Neural cell (in vitro differentiated cells): ENCODE measurements around the gene NCKAP5. TPM values are rescaled to one million over a fixed set of nuclear protein-coding genes. Genes with fewer than 3 reads are reported as not detected.

Source experiments
- H2AFZ ChIP-seq: fragments of 200-600, 300-800 bp; sonication (generic), shearing (Covaris generic); 2 replicates; pipeline ENCODE4 v1.6.0; 2014; ENCODE audit warnings: low read depth, mild to moderate bottlenecking, antibody characterized with exemption, low read length, moderate library complexity
- H3F3A ChIP-seq: fragments of 200-600 bp; shearing (Covaris generic); 2 replicates; pipeline ENCODE4 v1.6.1; 2016; ENCODE audit warnings: mild to moderate bottlenecking, moderate library complexity, mixed read lengths, antibody characterized with exemption, low read length; ENCODE audit not compliant: insufficient read depth, poor library complexity, severe bottlenecking
- H3K27ac ChIP-seq: fragments of 200-600, 300-800 bp; sonication (generic), shearing (Covaris generic); 2 replicates; pipeline ENCODE4 v1.5.1; 2014; ENCODE audit warnings: mild to moderate bottlenecking, low read length, moderate library complexity
- H3K27me3 ChIP-seq: fragments of 300-800, 200-600 bp; sonication (generic), shearing (Covaris generic); 2 replicates; pipeline ENCODE4 v1.6.0; 2014; ENCODE audit warnings: mild to moderate bottlenecking, low read depth, low read length, moderate library complexity; ENCODE audit not compliant: insufficient read depth
- H3K36me3 ChIP-seq: fragments of 300-800, 200-600 bp; sonication (generic), shearing (Covaris generic); 2 replicates; pipeline ENCODE4 v1.5.1; 2014; ENCODE audit warnings: mild to moderate bottlenecking, antibody characterized with exemption, low read length, moderate library complexity; ENCODE audit not compliant: insufficient read depth
- H3K4me2 ChIP-seq: fragments of 300-800, 200-600 bp; sonication (generic), shearing (Covaris generic); 2 replicates; pipeline ENCODE4 v1.6.0; 2014; ENCODE audit warnings: mild to moderate bottlenecking, low read length
- H3K4me3 ChIP-seq: fragments of 300-800, 200-600 bp; sonication (generic), shearing (Covaris generic); 2 replicates; pipeline ENCODE4 v1.5.1; 2014; ENCODE audit warnings: mild to moderate bottlenecking, low read length, moderate library complexity
- H3K79me2 ChIP-seq: fragments of 200-600 bp; shearing (Covaris generic); replicated peaks from 2 replicates; pipeline ENCODE4 v1.6.0; 2014; ENCODE audit warnings: mild to moderate bottlenecking, low read length, moderate library complexity; ENCODE audit not compliant: insufficient read depth
- H3K9ac ChIP-seq: fragments of 300-800, 200-600 bp; sonication (generic), shearing (Covaris generic); 2 replicates; pipeline ENCODE4 v1.6.1; 2016; ENCODE audit warnings: mild to moderate bottlenecking, low read length, mixed read lengths
- H3K9me2 ChIP-seq: fragments of 200-600 bp; shearing (Covaris generic); 2 replicates; pipeline ENCODE4 v1.6.1; 2016; ENCODE audit warnings: mild to moderate bottlenecking, low read length, mixed read lengths; ENCODE audit not compliant: insufficient read depth
- H3K9me3 ChIP-seq: fragments of 200-600, 300-800 bp; sonication (generic), shearing (Covaris generic); 2 replicates; pipeline ENCODE4 v1.6.1; 2016; ENCODE audit warnings: mild to moderate bottlenecking, mixed run types, low read length, moderate library complexity, mixed read lengths
- H4K20me1 ChIP-seq: fragments of 200-600 bp; shearing (Covaris generic); 2 replicates; pipeline ENCODE4 v1.6.1; 2016; ENCODE audit warnings: mild to moderate bottlenecking, mixed run types; ENCODE audit not compliant: insufficient read depth
- EP300 ChIP-seq: fragments of 450-650 bp; conservative IDR thresholded peaks from 2 replicates; pipeline ENCODE4 v1.6.1; 2014; ENCODE audit warnings: antibody characterized with exemption, mild to moderate bottlenecking, moderate library complexity; ENCODE audit not compliant: poor library complexity, severe bottlenecking
- EZH2 ChIP-seq: fragments of 200-600, 300-800 bp; shearing (Covaris generic), sonication (generic); IDR thresholded peaks from 2 replicates; pipeline ENCODE4 v1.6.1; 2014; ENCODE audit warnings: antibody characterized with exemption, low read length, borderline replicate concordance, mild to moderate bottlenecking; ENCODE audit not compliant: insufficient read depth, poor library complexity, severe bottlenecking
- MXI1 ChIP-seq: fragments of 450-650 bp; conservative IDR thresholded peaks from 2 replicates; pipeline ENCODE4 v1.6.1; 2014; ENCODE audit warnings: antibody characterized with exemption, mild to moderate bottlenecking; ENCODE audit not compliant: poor library complexity, severe bottlenecking
- POLR2AphosphoS5 ChIP-seq: IDR thresholded peaks from 2 replicates; pipeline ENCODE4 v1.6.1; 2012
- RAD21 ChIP-seq: fragments of 450-650 bp; conservative IDR thresholded peaks from 2 replicates; pipeline ENCODE4 v1.6.1; 2014; ENCODE audit warnings: antibody characterized with exemption, mild to moderate bottlenecking, moderate library complexity
- SMC3 ChIP-seq: fragments of 450-650 bp; conservative IDR thresholded peaks from 2 replicates; pipeline ENCODE4 v1.6.1; 2014; ENCODE audit warnings: antibody characterized with exemption, mild to moderate bottlenecking, moderate library complexity; ENCODE audit not compliant: poor library complexity
- TAF1 ChIP-seq: IDR thresholded peaks from 2 replicates; pipeline ENCODE4 v1.6.1; 2012; ENCODE audit warnings: low read depth
- polyA plus RNA-seq: library from polyadenylated mRNA; depleted of rRNA; stranded (reverse); fragments of >200 nt; gene quantifications from 2 replicates; pipeline ENCODE4 v1.2.3, GENCODE V29; 2014
- TF ChIP-seq, protein P1 (sequence below): fragments of 450-650 bp; IDR thresholded peaks from 2 replicates; pipeline ENCODE4 v1.5.1; 2014; ENCODE audit warnings: antibody characterized with exemption, mild to moderate bottlenecking, moderate library complexity; ENCODE audit not compliant: poor library complexity, severe bottlenecking
- TF ChIP-seq, protein P2 (sequence below): IDR thresholded peaks from 2 replicates; pipeline ENCODE4 v1.6.1; 2012; ENCODE audit warnings: borderline replicate concordance

Gene NCKAP5
- polyA plus RNA-seq, 1 donor from 2014 or later: 2.4 TPM

DNA sequence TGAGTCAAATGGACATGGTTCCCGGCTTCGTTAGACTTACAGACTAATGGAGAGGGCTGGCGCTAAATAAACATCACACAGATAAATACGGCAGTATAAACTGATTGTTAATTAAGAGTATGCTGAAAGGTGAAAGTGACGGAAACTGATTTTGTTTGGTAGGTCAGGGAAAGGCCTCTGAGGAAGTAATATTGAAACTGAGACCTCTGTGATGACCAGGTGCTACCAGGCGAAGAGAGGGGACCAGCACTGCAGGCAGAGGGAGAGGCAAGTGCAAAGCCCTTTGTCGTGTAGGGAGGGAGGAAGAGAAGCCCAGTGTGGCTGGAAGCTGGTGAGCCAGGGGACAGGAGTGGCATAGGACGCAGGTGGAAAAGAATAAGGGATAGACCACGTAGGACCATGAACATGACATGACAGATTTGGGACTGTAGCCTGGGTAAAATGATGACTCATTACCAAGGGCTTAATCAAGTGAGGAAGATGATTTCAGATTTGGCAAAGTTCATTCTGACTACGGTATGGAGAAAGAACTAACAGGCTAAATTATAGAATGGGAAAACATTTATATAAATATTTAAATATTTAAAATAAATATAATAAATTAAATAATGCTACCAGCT, 433.1 kb downstream of the NCKAP5 start:
- H3K9me2 ChIP-seq: no peaks in the 10 kb centered on the region
- H3K9ac ChIP-seq: no peak overlapping the region
- H3K27ac ChIP-seq: no peak overlapping the region
- H2AFZ ChIP-seq: no peak overlapping the region
- H3K9me3 ChIP-seq: no peaks in the 10 kb centered on the region
- no peaks in the 10 kb centered on the region for H4K20me1 ChIP-seq
- no peaks in the 10 kb centered on the region for H3K36me3 ChIP-seq
- TF ChIP-seq, protein P1, sequence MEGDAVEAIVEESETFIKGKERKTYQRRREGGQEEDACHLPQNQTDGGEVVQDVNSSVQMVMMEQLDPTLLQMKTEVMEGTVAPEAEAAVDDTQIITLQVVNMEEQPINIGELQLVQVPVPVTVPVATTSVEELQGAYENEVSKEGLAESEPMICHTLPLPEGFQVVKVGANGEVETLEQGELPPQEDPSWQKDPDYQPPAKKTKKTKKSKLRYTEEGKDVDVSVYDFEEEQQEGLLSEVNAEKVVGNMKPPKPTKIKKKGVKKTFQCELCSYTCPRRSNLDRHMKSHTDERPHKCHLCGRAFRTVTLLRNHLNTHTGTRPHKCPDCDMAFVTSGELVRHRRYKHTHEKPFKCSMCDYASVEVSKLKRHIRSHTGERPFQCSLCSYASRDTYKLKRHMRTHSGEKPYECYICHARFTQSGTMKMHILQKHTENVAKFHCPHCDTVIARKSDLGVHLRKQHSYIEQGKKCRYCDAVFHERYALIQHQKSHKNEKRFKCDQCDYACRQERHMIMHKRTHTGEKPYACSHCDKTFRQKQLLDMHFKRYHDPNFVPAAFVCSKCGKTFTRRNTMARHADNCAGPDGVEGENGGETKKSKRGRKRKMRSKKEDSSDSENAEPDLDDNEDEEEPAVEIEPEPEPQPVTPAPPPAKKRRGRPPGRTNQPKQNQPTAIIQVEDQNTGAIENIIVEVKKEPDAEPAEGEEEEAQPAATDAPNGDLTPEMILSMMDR: no peak
- no peak for TF ChIP-seq RAD21
- TF ChIP-seq, protein P2, sequence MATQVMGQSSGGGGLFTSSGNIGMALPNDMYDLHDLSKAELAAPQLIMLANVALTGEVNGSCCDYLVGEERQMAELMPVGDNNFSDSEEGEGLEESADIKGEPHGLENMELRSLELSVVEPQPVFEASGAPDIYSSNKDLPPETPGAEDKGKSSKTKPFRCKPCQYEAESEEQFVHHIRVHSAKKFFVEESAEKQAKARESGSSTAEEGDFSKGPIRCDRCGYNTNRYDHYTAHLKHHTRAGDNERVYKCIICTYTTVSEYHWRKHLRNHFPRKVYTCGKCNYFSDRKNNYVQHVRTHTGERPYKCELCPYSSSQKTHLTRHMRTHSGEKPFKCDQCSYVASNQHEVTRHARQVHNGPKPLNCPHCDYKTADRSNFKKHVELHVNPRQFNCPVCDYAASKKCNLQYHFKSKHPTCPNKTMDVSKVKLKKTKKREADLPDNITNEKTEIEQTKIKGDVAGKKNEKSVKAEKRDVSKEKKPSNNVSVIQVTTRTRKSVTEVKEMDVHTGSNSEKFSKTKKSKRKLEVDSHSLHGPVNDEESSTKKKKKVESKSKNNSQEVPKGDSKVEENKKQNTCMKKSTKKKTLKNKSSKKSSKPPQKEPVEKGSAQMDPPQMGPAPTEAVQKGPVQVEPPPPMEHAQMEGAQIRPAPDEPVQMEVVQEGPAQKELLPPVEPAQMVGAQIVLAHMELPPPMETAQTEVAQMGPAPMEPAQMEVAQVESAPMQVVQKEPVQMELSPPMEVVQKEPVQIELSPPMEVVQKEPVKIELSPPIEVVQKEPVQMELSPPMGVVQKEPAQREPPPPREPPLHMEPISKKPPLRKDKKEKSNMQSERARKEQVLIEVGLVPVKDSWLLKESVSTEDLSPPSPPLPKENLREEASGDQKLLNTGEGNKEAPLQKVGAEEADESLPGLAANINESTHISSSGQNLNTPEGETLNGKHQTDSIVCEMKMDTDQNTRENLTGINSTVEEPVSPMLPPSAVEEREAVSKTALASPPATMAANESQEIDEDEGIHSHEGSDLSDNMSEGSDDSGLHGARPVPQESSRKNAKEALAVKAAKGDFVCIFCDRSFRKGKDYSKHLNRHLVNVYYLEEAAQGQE: no peak
- no peak for TF ChIP-seq POLR2AphosphoS5
- TF ChIP-seq MXI1: no peak
- TF ChIP-seq SMC3: no peak
- no peak for TF ChIP-seq TAF1
- no peak for TF ChIP-seq EZH2
- no peaks in the 10 kb centered on the region for H3F3A ChIP-seq
- H3K4me3 ChIP-seq: no peak overlapping the region
- no peaks in the 10 kb centered on the region for H3K27me3 ChIP-seq
- H3K4me2 ChIP-seq: no peak overlapping the region
- H3K79me2 ChIP-seq: no peaks in the 10 kb centered on the region

DNA sequence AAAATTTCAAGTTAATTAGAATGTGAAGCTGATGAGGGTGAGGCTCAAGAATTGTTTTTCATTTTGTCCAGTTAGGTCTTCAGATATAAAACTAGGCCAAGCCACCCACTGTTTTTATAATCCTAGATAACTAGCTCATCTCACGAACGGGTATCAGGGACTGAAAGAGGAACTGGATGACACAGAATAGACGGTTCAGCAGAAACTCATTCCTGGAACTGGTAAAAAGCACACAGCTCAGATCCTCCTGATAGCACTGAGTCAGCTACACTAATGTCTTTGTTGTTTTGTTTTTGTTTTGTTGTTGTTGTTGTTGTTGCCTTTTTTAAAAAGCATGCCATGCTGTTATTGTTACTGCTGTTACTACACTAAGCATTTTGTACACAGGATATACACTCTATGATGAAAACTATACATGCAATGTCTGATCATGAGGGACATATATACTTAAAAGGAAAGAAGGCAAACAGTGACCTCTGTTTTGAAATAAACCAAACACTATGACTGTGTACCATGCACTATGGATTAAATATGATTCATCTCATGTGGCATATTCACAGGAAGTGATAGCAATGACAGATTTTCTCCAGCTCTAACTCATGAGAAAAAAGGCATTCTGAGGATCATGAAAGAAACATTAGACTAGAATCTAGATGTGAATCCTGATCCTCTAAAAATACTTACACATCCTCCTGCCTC, 437.6 kb downstream of the NCKAP5 start:
- TF ChIP-seq, protein P2: no peak
- TF ChIP-seq, protein P1: no peak
- no peak for TF ChIP-seq MXI1
- TF ChIP-seq POLR2AphosphoS5: no peak
- TF ChIP-seq TAF1: no peak
- TF ChIP-seq RAD21: no peak
- TF ChIP-seq EZH2: no peak
- TF ChIP-seq SMC3: no peak
- no peak for TF ChIP-seq EP300
- H3K27ac ChIP-seq: no peak overlapping the region

More for the DNA sequence above, 437.6 kb downstream of the NCKAP5 start:
- no peaks in the 10 kb centered on the region for H3K27me3 ChIP-seq
- H3K79me2 ChIP-seq: no peaks in the 10 kb centered on the region
- no peak overlapping the region for H3K9ac ChIP-seq
- H3K9me3 ChIP-seq: no peaks in the 10 kb centered on the region
- no peaks in the 10 kb centered on the region for H3F3A ChIP-seq
- H3K9me2 ChIP-seq: no peaks in the 10 kb centered on the region
- no peak overlapping the region for H3K4me3 ChIP-seq
- H4K20me1 ChIP-seq: no peaks in the 10 kb centered on the region
- H3K4me2 ChIP-seq: no peak overlapping the region
- no peak overlapping the region for H2AFZ ChIP-seq
- no peaks in the 10 kb centered on the region for H3K36me3 ChIP-seq
